Right lobe of liver (tissue), 6 donors: Measurements from ENCODE around the gene CSF1R. TPM values are rescaled to one million over a fixed set of nuclear protein-coding genes. Genes with fewer than 3 reads are reported as not detected.

ENCODE experiments used
- ATAC-seq, 4 donors: fragments of 200-7000 bp; cut with Tn5 transposase; one replicate each; pipeline ENCODE4 v1.9.1; 2020; ENCODE audit warnings: mild to moderate bottlenecking in 4 of 4, moderate library complexity in 4 of 4
- DNase-seq, 3 donors: peaks; one replicate each; pipeline ENCODE4 v3.0.0-alpha.2; 2020
- H3K27ac ChIP-seq, 3 donors: fragments of 200-600 bp; one replicate each; pipeline ENCODE4 v1.8.0; 2022
- H3K27me3 ChIP-seq, 2 donors: fragments of 200-600 bp; one replicate each; pipeline ENCODE4 v1.8.0; 2022
- H3K36me3 ChIP-seq, 4 donors: fragments of 200-600 bp; sonication (generic) in 1 of 4; one replicate each; pipeline versions ENCODE4 v1.5.1 to v1.8.0; 2017 to 2022; ENCODE audit warnings: control low read depth in 1 of 4
- H3K4me1 ChIP-seq, 4 donors: fragments of 200-600 bp; sonication (generic) in 1 of 4; one replicate each; pipeline versions ENCODE4 v1.5.1 to v1.8.0; 2017 to 2022; ENCODE audit warnings: control low read depth in 1 of 4
- H3K4me3 ChIP-seq, 3 donors: fragments of 200-600 bp; one replicate each; pipeline ENCODE4 v1.8.0; 2022
- H3K9me3 ChIP-seq, 4 donors: fragments of 200-600 bp; sonication (generic) in 1 of 4; one replicate each; pipeline versions ENCODE4 v1.5.1 to v1.8.0; 2017 to 2022; ENCODE audit warnings: control low read depth in 1 of 4
- POLR2A ChIP-seq: fragments of 450-650 bp; IDR thresholded peaks from one replicate; pipeline ENCODE4 v1.6.1; 2017; ENCODE audit warnings: antibody characterized with exemption, mild to moderate bottlenecking
- WGBS: methylation state at CpG from one replicate; pipeline ENCODE4 v1.1.6; 2018; ENCODE audit warnings: low coverage, low lambda C conversion rate; ENCODE audit not compliant: insufficient coverage; ENCODE audit errors: missing lambda C conversion rate; 5-methylcytosine and 5-hydroxymethylcytosine counted together
- intact Hi-C, 2 donors: fragments of 100-400 bp; cut with DNase I; formaldehyde crosslinking; loops; one replicate each; pipeline versions ENCODE4 v1.11.2 to v1.14.1; 2022
- small RNA-seq, 2 experiments: library from RNA; depleted of rRNA; stranded (forward); fragments of <200 nt; gene quantifications; one replicate each; pipeline ENCODE3, GENCODE V24; 2016
- total RNA-seq, 6 experiments: library from RNA; depleted of rRNA in 2 of 6; stranded (reverse); fragments of >200 nt in 2 of 6; fragmentation: NEBNext Ultra II Directional in 3 of 6; extraction: Animal tissue kit (Norgen Biotek cat#: 25700) in 3 of 6; gene quantifications; one replicate each; pipeline versions ENCODE4 v1.1.0 to v1.2.4, GENCODE V29; 2016 to 2023
- TF ChIP-seq, protein P1 (sequence below), 4 donors: fragments of 200-600 bp in 3 of 4; fragments of 450-650 bp in 1 of 4; IDR thresholded peaks; one replicate each; pipeline versions ENCODE4 v1.5.1 to v1.8.0; 2016 to 2022; ENCODE audit warnings: antibody characterized with exemption in 4 of 4, mild to moderate bottlenecking in 2 of 4
- donor health status: DM: no; HTN: yes; CAD: no.
- donor health status: DM: no; HTN: no; CAD: no.
- donor health status: DM: no; HTN: no; CAD: no.
- donor health status: DM: no; HTN: yes; CAD: no.
- donor health status: DM: no; HTN: yes; CAD: no.

Gene CSF1R
- total RNA-seq, 6 experiments from 2014 or later = 13.0 to 45.1 (median 16.3) TPM

DNA sequence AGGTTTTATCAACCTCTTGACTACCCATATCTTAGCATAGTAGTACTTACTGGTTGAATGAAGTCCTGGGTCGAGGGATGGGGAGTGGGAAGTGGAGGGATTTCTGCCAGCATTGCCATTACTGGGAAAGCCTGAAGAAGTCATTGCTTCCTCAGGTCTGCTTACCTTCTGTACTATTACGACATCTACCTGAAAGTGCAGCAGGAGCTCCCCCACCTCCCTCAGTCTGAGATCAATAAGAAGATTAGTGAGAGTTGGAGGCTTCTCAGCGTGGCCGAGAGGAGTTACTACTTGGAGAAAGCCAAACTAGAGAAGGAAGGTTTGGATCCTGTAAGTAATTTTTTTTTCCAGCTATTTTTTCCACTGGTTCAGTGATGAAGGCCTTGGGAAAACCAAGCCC is 80.0 kb downstream of the CSF1R start:
- Histone ChIP-seq H3K27me3 (no peaks in the 10 kb centered on the region), H3K27ac (no peak overlapping the region), H3K9me3 (no peaks in the 10 kb centered on the region), H3K4me3 (no peak overlapping the region), H3K36me3 (peaks cover 0 to 41% (median 14%) of the 10 kb centered on the region in 4 donors), H3K4me1 (peaks cover 0 to 11% (median 5%) of the 10 kb centered on the region in 4 donors)
- no peak for TF ChIP-seq POLR2A
- TF ChIP-seq, protein P1, sequence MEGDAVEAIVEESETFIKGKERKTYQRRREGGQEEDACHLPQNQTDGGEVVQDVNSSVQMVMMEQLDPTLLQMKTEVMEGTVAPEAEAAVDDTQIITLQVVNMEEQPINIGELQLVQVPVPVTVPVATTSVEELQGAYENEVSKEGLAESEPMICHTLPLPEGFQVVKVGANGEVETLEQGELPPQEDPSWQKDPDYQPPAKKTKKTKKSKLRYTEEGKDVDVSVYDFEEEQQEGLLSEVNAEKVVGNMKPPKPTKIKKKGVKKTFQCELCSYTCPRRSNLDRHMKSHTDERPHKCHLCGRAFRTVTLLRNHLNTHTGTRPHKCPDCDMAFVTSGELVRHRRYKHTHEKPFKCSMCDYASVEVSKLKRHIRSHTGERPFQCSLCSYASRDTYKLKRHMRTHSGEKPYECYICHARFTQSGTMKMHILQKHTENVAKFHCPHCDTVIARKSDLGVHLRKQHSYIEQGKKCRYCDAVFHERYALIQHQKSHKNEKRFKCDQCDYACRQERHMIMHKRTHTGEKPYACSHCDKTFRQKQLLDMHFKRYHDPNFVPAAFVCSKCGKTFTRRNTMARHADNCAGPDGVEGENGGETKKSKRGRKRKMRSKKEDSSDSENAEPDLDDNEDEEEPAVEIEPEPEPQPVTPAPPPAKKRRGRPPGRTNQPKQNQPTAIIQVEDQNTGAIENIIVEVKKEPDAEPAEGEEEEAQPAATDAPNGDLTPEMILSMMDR (IDR thresholded peaks at IDR 0.05) = no peak
- WGBS = 90% methylated on average over 4 of the region's 4 CpGs
- ATAC-seq (no peak), DNase-seq (no peak)
- intact Hi-C loops = no loop called here

Small RNA genes lying within 50 kb of the gene (small RNA-seq; reads per million reads assigned to genes)
- gene RF00019 = 0 reads per million in 2 experiments

Other genes starting within 250 kb of the CSF1R start
- gene PDE6A, start 141.8 kb downstream of the CSF1R start, total RNA-seq = not detected
- gene SLC26A2, start 125.8 kb downstream of the CSF1R start, total RNA-seq = 1 to 10 TPM; 1.3 to 2.4 (median 2.0) TPM
- gene TIGD6, start 85.9 kb downstream of the CSF1R start, total RNA-seq = 1 to 10 TPM; 1.5 to 2.8 (median 2.2) TPM
- 10 to 100 TPM in 4 of 6 experiments, 1 to 10 TPM in 2; 7.7 to 28.3 (median 12.2) TPM for gene HMGXB3, start 85.8 kb downstream of the CSF1R start, total RNA-seq
- 10 to 100 TPM in 2 of 6 experiments, 1 to 10 TPM in 4; 6.8 to 19.5 (median 9.4) TPM for gene PDGFRB, start 69.3 kb upstream of the CSF1R start, total RNA-seq
- gene CDX1, start 80.2 kb upstream of the CSF1R start, total RNA-seq = not detected
- gene SLC6A7, start 103.5 kb upstream of the CSF1R start, total RNA-seq = not detected
- under 1 TPM in 3 of 6 experiments, not detected in 3; 0.10 to 0.26 (median 0.23) TPM for gene CAMK2A, start 203.2 kb upstream of the CSF1R start, total RNA-seq
- under 1 TPM in 5 of 6 experiments, not detected in 1; 0.06 to 0.51 (median 0.20) TPM for gene ARSI, start 216.4 kb upstream of the CSF1R start, total RNA-seq